GM12878 (cell line): ENCODE measurements around the gene GTPBP4. TPM values are rescaled to one million over a fixed set of nuclear protein-coding genes. Genes with fewer than 3 reads are reported as not detected.

ENCODE experiments used
- ATAC-seq: fragments of 200-7000 bp; cut with Tn5 transposase; 3 replicates; pipeline ENCODE4 v1.9.1; 2020; ENCODE audit warnings: mild to moderate bottlenecking, moderate library complexity
- BruUV-seq: library from RNA; stranded (reverse); fragments of 400-500 nt; replicated peaks from 2 replicates; lab custom pipeline; 2021; lab: Mats Ljungman, UMichigan
- CTCF ChIA-PET: fragments of 300-600 bp; sonication (Branson Sonifier 250); formaldehyde crosslinking; extraction: SDS; loops from one replicate; lab custom pipeline; 2021; ENCODE audit warnings: inconsistent platforms; lab: Yijun Ruan, JAX
- POLR2A ChIA-PET: fragments of 350-600 bp; formaldehyde crosslinking; extraction: SDS; loops from one replicate; lab custom pipeline; 2021; ENCODE audit warnings: inconsistent platforms; lab: Charles Lee
- RAD21 ChIA-PET: fragments of 300-600 bp; sonication (Branson Sonifier 250); formaldehyde crosslinking; loops from one replicate; lab custom pipeline; 2023; ENCODE audit warnings: antibody characterized with exemption; ENCODE audit not compliant: unreplicated experiment; lab: Charles Lee
- SMC1A ChIA-PET: fragments of 300-600 bp; sonication (Branson Sonifier 250); formaldehyde crosslinking; loops from one replicate; lab custom pipeline; 2023; ENCODE audit not compliant: unreplicated experiment, uncharacterized antibody; lab: Charles Lee
- DNase-seq: peaks from one replicate; pipeline ENCODE4 v3.0.0-alpha.2; 2011; ENCODE audit warnings: low read depth, low spot score
- FAIRE-seq: peaks from 3 replicates; lab custom pipeline; 2011; peaks lifted over from hg19 to GRCh38; lab: Jason Lieb, UNC
- H2AFZ ChIP-seq: 2 replicates; pipeline ENCODE4 v1.6.0; 2011; ENCODE audit warnings: low read depth, low read length, control low read depth; ENCODE audit not compliant: control insufficient read depth
- H3K27ac ChIP-seq: 2 replicates; pipeline ENCODE4 v1.5.1; 2011; ENCODE audit warnings: control low read depth; ENCODE audit not compliant: control insufficient read depth, insufficient read depth
- H3K27me3 ChIP-seq, 2 experiments: replicated peaks in 1 of 2; 2 replicates each; pipeline versions ENCODE4 v1.6.0 to v1.6.1; 2011; ENCODE audit warnings: low read length in 1 of 2; ENCODE audit not compliant: control insufficient read depth in 2 of 2, insufficient read depth in 2 of 2
- H3K36me3 ChIP-seq, 2 experiments: 2 replicates each; pipeline ENCODE4 v1.5.1; 2011; ENCODE audit warnings: low read length in 1 of 2; ENCODE audit not compliant: control insufficient read depth in 2 of 2, insufficient read depth in 2 of 2
- H3K4me1 ChIP-seq: 2 replicates; pipeline ENCODE4 v1.6.1; 2011; ENCODE audit warnings: mild to moderate bottlenecking, low read length, moderate library complexity, mixed read lengths; ENCODE audit not compliant: control insufficient read depth, insufficient read depth
- H3K4me2 ChIP-seq: 2 replicates; pipeline ENCODE4 v1.6.0; 2011; ENCODE audit warnings: control low read depth; ENCODE audit not compliant: control insufficient read depth, insufficient read depth
- H3K4me3 ChIP-seq: fragments of 200-600 bp; sonication (generic); 2 replicates; pipeline ENCODE4 v1.5.1; 2016
- H3K79me2 ChIP-seq: 2 replicates; pipeline ENCODE4 v1.6.0; 2011; ENCODE audit warnings: low read length; ENCODE audit not compliant: control insufficient read depth, insufficient read depth
- H3K9ac ChIP-seq: 2 replicates; pipeline ENCODE4 v1.8.0; 2011; ENCODE audit warnings: low read length, control low read depth, mixed read lengths; ENCODE audit not compliant: control insufficient read depth, insufficient read depth
- H3K9me3 ChIP-seq: replicated peaks from 3 replicates; pipeline ENCODE4 v1.5.1; 2011; ENCODE audit warnings: mild to moderate bottlenecking, low read length; ENCODE audit not compliant: control insufficient read depth, insufficient read depth
- H4K20me1 ChIP-seq: 2 replicates; pipeline ENCODE4 v1.6.0; 2011; ENCODE audit not compliant: control insufficient read depth, insufficient read depth
- MTA2 ChIP-seq: fragments of 450-650 bp; IDR thresholded peaks from 2 replicates; pipeline ENCODE4 v1.6.1; 2016; ENCODE audit warnings: low read depth, mild to moderate bottlenecking, moderate library complexity
- MYC ChIP-seq: IDR thresholded peaks from 2 replicates; pipeline ENCODE4 v1.6.1; 2011; ENCODE audit warnings: mild to moderate bottlenecking, low read length, moderate library complexity, inconsistent platforms; ENCODE audit not compliant: insufficient read depth, insufficient replicate concordance, insufficient read length, severe bottlenecking
- POLR2A ChIP-seq: IDR thresholded peaks from 2 replicates; pipeline ENCODE4 v1.6.1; 2011; ENCODE audit warnings: low read depth, mild to moderate bottlenecking, low read length
- SMAD1 ChIP-seq: fragments of 450-650 bp; IDR thresholded peaks from 2 replicates; pipeline ENCODE4 v1.6.1; 2018; ENCODE audit warnings: mild to moderate bottlenecking, low read depth; ENCODE audit not compliant: partially characterized antibody
- WGBS: methylation state at CpG from one replicate; pipeline ENCODE4 v1.1.6; 2016; ENCODE audit warnings: low lambda C conversion rate; ENCODE audit not compliant: insufficient replicate concordance, insufficient coverage; ENCODE audit errors: missing lambda C conversion rate; 5-methylcytosine and 5-hydroxymethylcytosine counted together
- in situ Hi-C: fragments of 300-500 bp; cut with MboI; formaldehyde crosslinking; loops from 9 replicates; pipeline ENCODE4 v1.14.3; 2018; ENCODE audit warnings: mixed read lengths
- intact Hi-C: fragments of 100-400 bp; cut with micrococcal nuclease; formaldehyde crosslinking; loops from one replicate; pipeline ENCODE4 v1.14.2; 2022; ENCODE audit not compliant: unreplicated experiment
- polyA plus RNA-seq, 11 experiments: library from polyadenylated mRNA; depleted of rRNA in 4 of 11; unstranded in 6 of 11; stranded (reverse) in 5 of 11; fragments of >200 nt; fragmentation: Nextera tagmentation in 4 of 11; fragmentation: Illumina TruSeq in 1 of 11; extraction: Ambion mirVana in 4 of 11; extraction: Trizol in 1 of 11; gene quantifications; 1 replicate in 1 of 11; 2 replicates in 10 of 11; pipeline versions ENCODE4 v1.2.1 to v1.2.3, GENCODE V29; 2011 to 2016; ENCODE audit warnings: inconsistent platforms in 2 of 11, missing spikeins in 2 of 11, low read depth in 1 of 11
- total RNA-seq, 4 experiments: library from RNA; depleted of rRNA in 3 of 4; stranded (reverse); fragments of >200 nt in 3 of 4; fragmentation: Illumina TruSeq in 1 of 4; extraction: Trizol in 1 of 4; gene quantifications; 2 replicates each; pipeline versions ENCODE4 v1.2.1 to v1.2.3, GENCODE V29; 2013 to 2021
- TF ChIP-seq, protein P1 (sequence below): fragments of 450-650 bp; formaldehyde crosslinking; IDR thresholded peaks from 2 replicates; pipeline ENCODE4 v1.5.0; 2022; ENCODE audit warnings: mild to moderate bottlenecking, missing genetic modification characterization

GTPBP4 gene
- total and polyA plus RNA-seq, 10 of the 15 experiments (the other 5 are each of a cell fraction or from before 2014, with no cell fraction given), result 58.5 to 118 (median 71.4) TPM

DNA sequence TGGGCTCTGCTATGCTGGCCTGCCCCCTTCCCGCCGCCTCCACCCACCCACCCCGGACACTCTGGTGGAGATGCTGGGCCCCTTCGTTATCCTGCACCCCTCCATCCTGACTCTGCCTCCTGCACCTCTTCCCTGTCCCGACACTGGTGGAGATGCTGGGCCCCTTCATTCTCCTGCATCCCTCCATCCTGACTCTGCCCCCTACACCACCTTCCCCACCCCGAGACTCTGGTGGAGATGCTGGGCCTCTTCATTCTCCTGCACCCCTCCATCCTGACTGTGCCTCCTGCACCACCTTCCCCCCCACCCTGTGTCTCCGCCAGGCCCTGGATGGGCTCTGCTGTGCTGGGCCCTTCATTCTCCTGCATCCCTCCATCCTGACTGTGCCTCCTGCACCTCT lies 22.5 kb downstream of the GTPBP4 start:
- Histone ChIP-seq H4K20me1 (no peaks in the 10 kb centered on the region), H3K4me1 (no peaks in the 10 kb centered on the region), H3K79me2 (no peaks in the 10 kb centered on the region), H3K36me3 (peaks cover 41 to 43% of the 10 kb centered on the region in 2 experiments), H3K27me3 (no peaks in the 10 kb centered on the region), H3K9me3 (no peaks in the 10 kb centered on the region), H3K4me2 (no peak overlapping the region), H3K4me3 (no peak overlapping the region), H2AFZ (no peak overlapping the region), H3K27ac (no peak overlapping the region), H3K9ac (no peak overlapping the region)
- FAIRE-seq, result no peak
- 100% methylated on average over 2 of the region's 7 CpGs for WGBS
- in situ Hi-C loops (no loop called here), intact Hi-C loops (no loop called here)
- no peak for DNase-seq
- BruUV-seq, result no TSS peak
- ChIA-PET CTCF (no interaction called here), POLR2A (no interaction called here), RAD21 (no interaction called here), SMC1A (no interaction called here)
- ATAC-seq, result no peak
- no peak for TF ChIP-seq SMAD1
- no peak for TF ChIP-seq MTA2

DNA sequence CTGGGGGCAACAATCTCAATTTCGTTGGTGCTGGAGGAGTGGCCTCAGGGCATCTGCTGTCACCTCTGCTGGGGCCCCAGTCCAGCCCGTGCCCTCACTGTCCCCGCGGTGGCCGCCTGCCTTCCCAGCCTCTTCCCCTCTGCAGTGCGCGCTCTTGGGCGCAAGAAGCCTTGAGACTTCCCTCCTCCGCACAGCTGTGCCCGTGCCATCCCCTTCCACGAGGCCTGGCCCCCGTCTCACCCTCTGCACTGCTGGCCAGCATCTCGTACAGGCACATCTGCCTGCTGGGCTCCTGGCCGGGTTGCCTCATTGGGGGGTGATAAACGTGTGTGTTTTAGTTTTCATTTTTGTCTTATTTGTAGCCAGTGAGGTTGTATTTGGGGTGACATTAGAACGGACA lies 23.5 kb downstream of the GTPBP4 start:
- no peaks in the 10 kb centered on the region for H4K20me1 ChIP-seq
- no peak overlapping the region for H3K27ac ChIP-seq
- no peaks in the 10 kb centered on the region for H3K79me2 ChIP-seq
- TF ChIP-seq, protein P1, sequence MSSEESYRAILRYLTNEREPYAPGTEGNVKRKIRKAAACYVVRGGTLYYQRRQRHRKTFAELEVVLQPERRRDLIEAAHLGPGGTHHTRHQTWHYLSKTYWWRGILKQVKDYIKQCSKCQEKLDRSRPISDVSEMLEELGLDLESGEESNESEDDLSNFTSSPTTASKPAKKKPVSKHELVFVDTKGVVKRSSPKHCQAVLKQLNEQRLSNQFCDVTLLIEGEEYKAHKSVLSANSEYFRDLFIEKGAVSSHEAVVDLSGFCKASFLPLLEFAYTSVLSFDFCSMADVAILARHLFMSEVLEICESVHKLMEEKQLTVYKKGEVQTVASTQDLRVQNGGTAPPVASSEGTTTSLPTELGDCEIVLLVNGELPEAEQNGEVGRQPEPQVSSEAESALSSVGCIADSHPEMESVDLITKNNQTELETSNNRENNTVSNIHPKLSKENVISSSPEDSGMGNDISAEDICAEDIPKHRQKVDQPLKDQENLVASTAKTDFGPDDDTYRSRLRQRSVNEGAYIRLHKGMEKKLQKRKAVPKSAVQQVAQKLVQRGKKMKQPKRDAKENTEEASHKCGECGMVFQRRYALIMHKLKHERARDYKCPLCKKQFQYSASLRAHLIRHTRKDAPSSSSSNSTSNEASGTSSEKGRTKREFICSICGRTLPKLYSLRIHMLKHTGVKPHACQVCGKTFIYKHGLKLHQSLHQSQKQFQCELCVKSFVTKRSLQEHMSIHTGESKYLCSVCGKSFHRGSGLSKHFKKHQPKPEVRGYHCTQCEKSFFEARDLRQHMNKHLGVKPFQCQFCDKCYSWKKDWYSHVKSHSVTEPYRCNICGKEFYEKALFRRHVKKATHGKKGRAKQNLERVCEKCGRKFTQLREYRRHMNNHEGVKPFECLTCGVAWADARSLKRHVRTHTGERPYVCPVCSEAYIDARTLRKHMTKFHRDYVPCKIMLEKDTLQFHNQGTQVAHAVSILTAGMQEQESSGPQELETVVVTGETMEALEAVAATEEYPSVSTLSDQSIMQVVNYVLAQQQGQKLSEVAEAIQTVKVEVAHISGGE (CRISPR knock-in tag), result no peak
- TF ChIP-seq POLR2A (0 out of 2 replicates have a peak, but pooled peaks have one; percentile 33), MYC (no peak), MTA2 (no peak)
- TF ChIP-seq, all 136 proteins: peak for 1
- ChIA-PET RAD21 (no interaction called here), SMC1A (no interaction called here), POLR2A (no interaction called here), CTCF (no interaction called here)
- DNase-seq (no peak), ATAC-seq (no peak), FAIRE-seq (no peak)
- intact Hi-C loops, result no loop called here
- Histone ChIP-seq H3K4me2 (no peak overlapping the region), H3K4me1 (no peaks in the 10 kb centered on the region), H3K9ac (no peak overlapping the region), H2AFZ (no peak overlapping the region), H3K27me3 (no peaks in the 10 kb centered on the region), H3K4me3 (no peak overlapping the region), H3K36me3 (peaks cover 39 to 42% of the 10 kb centered on the region in 2 experiments; a peak in 3 of 4 replicates), H3K9me3 (no peaks in the 10 kb centered on the region)
- no TSS peak for BruUV-seq
- in situ Hi-C loops, result no loop called here
- WGBS, result 95% methylated on average over 16 of the region's 16 CpGs
